ENCODE data around the gene BTF3.
"Not testable (repeated sequence)": the region's sequence is repeated elsewhere in the genome, so short reads cannot be mapped to it uniquely, and the experiment has no call there.

The BTF3 gene

GRCh38 chr5:73501406-73501805 is 3.2 kb downstream of the BTF3 start:
- no peak for TF ChIP-seq EZH2 (optimal IDR thresholded peaks at IDR 0.05; ENCODE audit: low read depth, low read length)
- TF ChIP-seq, protein P1, sequence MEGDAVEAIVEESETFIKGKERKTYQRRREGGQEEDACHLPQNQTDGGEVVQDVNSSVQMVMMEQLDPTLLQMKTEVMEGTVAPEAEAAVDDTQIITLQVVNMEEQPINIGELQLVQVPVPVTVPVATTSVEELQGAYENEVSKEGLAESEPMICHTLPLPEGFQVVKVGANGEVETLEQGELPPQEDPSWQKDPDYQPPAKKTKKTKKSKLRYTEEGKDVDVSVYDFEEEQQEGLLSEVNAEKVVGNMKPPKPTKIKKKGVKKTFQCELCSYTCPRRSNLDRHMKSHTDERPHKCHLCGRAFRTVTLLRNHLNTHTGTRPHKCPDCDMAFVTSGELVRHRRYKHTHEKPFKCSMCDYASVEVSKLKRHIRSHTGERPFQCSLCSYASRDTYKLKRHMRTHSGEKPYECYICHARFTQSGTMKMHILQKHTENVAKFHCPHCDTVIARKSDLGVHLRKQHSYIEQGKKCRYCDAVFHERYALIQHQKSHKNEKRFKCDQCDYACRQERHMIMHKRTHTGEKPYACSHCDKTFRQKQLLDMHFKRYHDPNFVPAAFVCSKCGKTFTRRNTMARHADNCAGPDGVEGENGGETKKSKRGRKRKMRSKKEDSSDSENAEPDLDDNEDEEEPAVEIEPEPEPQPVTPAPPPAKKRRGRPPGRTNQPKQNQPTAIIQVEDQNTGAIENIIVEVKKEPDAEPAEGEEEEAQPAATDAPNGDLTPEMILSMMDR (IDR thresholded peaks at IDR 0.05; ENCODE audit: low read length), result no peak
- TF ChIP-seq EZH2phosphoT487 (IDR thresholded peaks at IDR 0.05; ENCODE audit: low read length), result no peak
- Histone ChIP-seq H3F3A (ENCODE audit: insufficient read depth, low read length) (no peaks in the 10 kb centered on the region; the same call in 1 of the 2 replicates), H3K79me2 (ENCODE audit: low read length) (peaks cover 53% of the 10 kb centered on the region), H3K4me3 (ENCODE audit: low read length) (no peak overlapping the region), H2AFZ (ENCODE audit: low read length) (no peak overlapping the region), H4K20me1 (ENCODE audit: insufficient read depth, low read length) (peaks cover 19% of the 10 kb centered on the region), H3K27me3 (replicated peaks; ENCODE audit: insufficient read depth, low read length) (no peaks in the 10 kb centered on the region), H3K36me3 (replicated peaks; ENCODE audit: insufficient read depth, low read length) (peaks cover 25% of the 10 kb centered on the region; the same call in 1 of the 2 replicates), H3K4me2 (ENCODE audit: low read depth, low read length) (no peak overlapping the region), H3K9me2 (replicated peaks; ENCODE audit: insufficient read depth, low read length) (no peaks in the 10 kb centered on the region), H3K27ac (ENCODE audit: low read length) (no peak overlapping the region), H3K9me3 (replicated peaks; ENCODE audit: insufficient read depth, low read length) (no peaks in the 10 kb centered on the region), H3K9ac (ENCODE audit: low read length) (no peak overlapping the region), H3K4me1 (ENCODE audit: low read length) (peaks cover 17% of the 10 kb centered on the region)
- DNase-seq, result no peak

GRCh38 chr5:73506459-73506955 is 8.3 kb downstream of the BTF3 start:
- TF ChIP-seq, protein P1 (IDR thresholded peaks at IDR 0.05; ENCODE audit: low read length), result no peak
- TF ChIP-seq EZH2phosphoT487 (IDR thresholded peaks at IDR 0.05; ENCODE audit: low read length) (no peak), EZH2 (optimal IDR thresholded peaks at IDR 0.05; ENCODE audit: low read depth, low read length) (no peak)
- Histone ChIP-seq H3K9me2 (replicated peaks; ENCODE audit: insufficient read depth, low read length) (no peaks in the 10 kb centered on the region), H3K27me3 (replicated peaks; ENCODE audit: insufficient read depth, low read length) (no peaks in the 10 kb centered on the region), H4K20me1 (ENCODE audit: insufficient read depth, low read length) (peaks cover 2% of the 10 kb centered on the region; the same call in 1 of the 2 replicates), H2AFZ (ENCODE audit: low read length) (no peak overlapping the region), H3K4me3 (ENCODE audit: low read length) (no peak overlapping the region), H3K4me1 (ENCODE audit: low read length) (no peaks in the 10 kb centered on the region), H3K4me2 (ENCODE audit: low read depth, low read length) (no peak overlapping the region), H3K27ac (ENCODE audit: low read length) (no peak overlapping the region), H3K9ac (ENCODE audit: low read length) (no peak overlapping the region), H3K9me3 (replicated peaks; ENCODE audit: insufficient read depth, low read length) (no peaks in the 10 kb centered on the region), H3F3A (ENCODE audit: insufficient read depth, low read length) (no peaks in the 10 kb centered on the region), H3K79me2 (ENCODE audit: low read length) (peaks cover 16% of the 10 kb centered on the region), H3K36me3 (replicated peaks; ENCODE audit: insufficient read depth, low read length) (peaks cover 14% of the 10 kb centered on the region; the same call in 1 of the 2 replicates)
- no peak for DNase-seq

DNA sequence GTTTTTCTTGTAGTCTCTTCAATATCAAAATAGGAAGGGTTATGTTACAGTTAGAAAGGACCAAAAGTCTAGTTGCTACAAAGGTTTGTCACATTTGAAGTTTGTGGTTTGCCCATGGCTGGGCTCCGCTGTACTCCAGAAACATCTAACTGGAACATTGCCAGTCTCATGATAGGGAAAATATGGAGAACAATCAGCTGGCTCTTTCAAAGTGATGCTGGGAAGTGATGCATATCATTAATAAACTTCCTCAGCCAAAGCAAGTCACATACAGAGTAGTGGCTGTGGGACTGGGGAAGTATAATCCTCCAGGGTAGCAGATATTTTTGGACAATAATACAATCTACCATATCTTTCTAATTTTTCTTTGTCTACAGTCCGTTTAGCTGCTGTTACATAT is 8.8 kb downstream of the BTF3 start:
- Histone ChIP-seq H3K4me1 (ENCODE audit: low read length) (no peaks in the 10 kb centered on the region), H3K4me2 (ENCODE audit: low read depth, low read length) (no peak overlapping the region), H3F3A (ENCODE audit: insufficient read depth, low read length) (no peaks in the 10 kb centered on the region), H3K9me3 (replicated peaks; ENCODE audit: insufficient read depth, low read length) (no peaks in the 10 kb centered on the region), H3K9ac (ENCODE audit: low read length) (no peak overlapping the region), H3K9me2 (replicated peaks; ENCODE audit: insufficient read depth, low read length) (no peaks in the 10 kb centered on the region), H3K4me3 (ENCODE audit: low read length) (no peak overlapping the region), H4K20me1 (ENCODE audit: insufficient read depth, low read length) (no peaks in the 10 kb centered on the region; the same call in 1 of the 2 replicates), H3K27ac (ENCODE audit: low read length) (no peak overlapping the region), H3K36me3 (replicated peaks; ENCODE audit: insufficient read depth, low read length) (peaks cover 14% of the 10 kb centered on the region; the same call in 1 of the 2 replicates), H3K27me3 (replicated peaks; ENCODE audit: insufficient read depth, low read length) (no peaks in the 10 kb centered on the region), H2AFZ (ENCODE audit: low read length) (no peak overlapping the region), H3K79me2 (ENCODE audit: low read length) (peaks cover 12% of the 10 kb centered on the region)
- no peak for DNase-seq
- TF ChIP-seq, protein P1 (IDR thresholded peaks at IDR 0.05; ENCODE audit: low read length), result no peak
- TF ChIP-seq EZH2 (optimal IDR thresholded peaks at IDR 0.05; ENCODE audit: low read depth, low read length), result no peak
- TF ChIP-seq EZH2phosphoT487 (IDR thresholded peaks at IDR 0.05; ENCODE audit: low read length), result no peak

DNA sequence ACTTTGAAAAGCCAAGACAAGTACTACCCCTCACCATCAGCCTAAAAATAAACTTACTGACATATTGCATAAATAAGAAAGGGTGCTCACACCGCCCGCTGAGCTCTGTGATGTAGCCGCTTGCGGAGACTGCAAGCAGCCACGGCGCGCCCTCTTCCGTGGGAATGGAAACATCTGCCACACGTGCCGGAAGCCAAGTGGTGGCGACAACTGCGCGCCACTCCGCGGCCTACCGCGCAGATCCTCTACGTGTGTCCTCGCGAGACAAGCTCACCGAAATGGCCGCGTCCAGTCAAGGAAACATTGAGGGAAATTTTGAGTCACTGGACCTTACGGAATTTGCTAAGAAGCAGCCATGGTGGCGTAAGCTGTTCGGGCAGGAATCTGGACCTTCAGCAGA is 10.3 kb downstream of the BTF3 start:
- H3K4me1 ChIP-seq (ENCODE audit: low read length); H3K27me3 ChIP-seq (replicated peaks; ENCODE audit: insufficient read depth, low read length); H3K79me2 ChIP-seq (ENCODE audit: low read length); H3K36me3 ChIP-seq (replicated peaks; ENCODE audit: insufficient read depth, low read length); H2AFZ ChIP-seq (ENCODE audit: low read length); H3K4me2 ChIP-seq (ENCODE audit: low read depth, low read length); H3K27ac ChIP-seq (ENCODE audit: low read length); DNase-seq; H3F3A ChIP-seq (ENCODE audit: insufficient read depth, low read length); H3K9me3 ChIP-seq (replicated peaks; ENCODE audit: insufficient read depth, low read length); H3K4me3 ChIP-seq (ENCODE audit: low read length); H3K9ac ChIP-seq (ENCODE audit: low read length); H4K20me1 ChIP-seq (ENCODE audit: insufficient read depth, low read length); H3K9me2 ChIP-seq (replicated peaks; ENCODE audit: insufficient read depth, low read length): not testable (repeated sequence)
